ENCODE results near the gene DPP10. TPM values are rescaled to one million over a fixed set of nuclear protein-coding genes. Genes with fewer than 3 reads are reported as not detected.

The DPP10 gene
- total and polyA plus RNA-seq, 9 donors, result 0.12 to 5.9 (median 0.64) TPM; not detected in 3

- Histone ChIP-seq H3K27me3 (no peaks in the 10 kb centered on the region), H3K4me3 (no peak overlapping the region), H3K4me1 (ENCODE audit: insufficient read depth) (no peaks in the 10 kb centered on the region), H3K9me3 (no peaks in the 10 kb centered on the region), H3K36me3 (no peaks in the 10 kb centered on the region), H3K27ac (no peak overlapping the region)
- 37 to 47% (median 41%) methylated on average over 2 of the region's 2 CpGs for whole genome bisulfite sequencing, 3 donors
- intact Hi-C loops (cut with DNase I), result no loop called here
- TF ChIP-seq EP300 (IDR thresholded peaks at IDR 0.05) (no peak), POLR2A (IDR thresholded peaks at IDR 0.05) (no peak), CTCF (IDR thresholded peaks at IDR 0.05) (no peak)
- DNase-seq, result no peak
Measured at GRCh38 chr2:114450639-114451038, 8.2 kb downstream of the DPP10 start.

GRCh38 chr2:114456566-114456965, 14.1 kb downstream of the DPP10 start:
- DNase-seq, result no peak
- intact Hi-C loops (cut with DNase I), result no loop called here
- 47 to 55% (median 54%) methylated on average over 1 of the region's 1 CpG for WGBS, 3 donors

GRCh38 chr2:114457956-114458355, 15.5 kb downstream of the DPP10 start:
- Histone ChIP-seq H3K9me3 (no peaks in the 10 kb centered on the region), H3K27me3 (no peaks in the 10 kb centered on the region), H3K4me1 (ENCODE audit: insufficient read depth) (no peaks in the 10 kb centered on the region), H3K36me3 (no peaks in the 10 kb centered on the region), H3K4me3 (no peak overlapping the region), H3K27ac (no peak overlapping the region)
- WGBS, 3 donors, result 84 to 91% (median 88%) methylated on average over 2 of the region's 2 CpGs
- intact Hi-C loops (cut with DNase I), result no loop called here
- no peak for TF ChIP-seq CTCF (IDR thresholded peaks at IDR 0.05)
- TF ChIP-seq EP300 (IDR thresholded peaks at IDR 0.05), result no peak
- TF ChIP-seq POLR2A (IDR thresholded peaks at IDR 0.05), result no peak
- no peak for DNase-seq

More at GRCh38 chr2:114456566-114456965, 14.1 kb downstream of the DPP10 start:
- Histone ChIP-seq H3K9me3 (no peaks in the 10 kb centered on the region), H3K27me3 (no peaks in the 10 kb centered on the region), H3K27ac (no peak overlapping the region), H3K36me3 (no peaks in the 10 kb centered on the region), H3K4me3 (no peak overlapping the region), H3K4me1 (ENCODE audit: insufficient read depth) (no peaks in the 10 kb centered on the region)
- TF ChIP-seq CTCF (IDR thresholded peaks at IDR 0.05) (no peak), EP300 (IDR thresholded peaks at IDR 0.05) (no peak), POLR2A (IDR thresholded peaks at IDR 0.05) (no peak)

- TF ChIP-seq POLR2A (IDR thresholded peaks at IDR 0.05), result no peak
- no peak for TF ChIP-seq EP300 (IDR thresholded peaks at IDR 0.05)
- no peak for TF ChIP-seq CTCF (IDR thresholded peaks at IDR 0.05)
- DNase-seq, result no peak
- H3K27ac ChIP-seq, result no peak overlapping the region
- H3K27me3 ChIP-seq, result no peaks in the 10 kb centered on the region
- WGBS, 3 donors, result 63 to 79% (median 67%) methylated on average over 3 of the region's 3 CpGs
- no peaks in the 10 kb centered on the region for H3K36me3 ChIP-seq
- intact Hi-C loops (cut with DNase I), result no loop called here
- H3K4me1 ChIP-seq (ENCODE audit: insufficient read depth), result no peaks in the 10 kb centered on the region
- no peak overlapping the region for H3K4me3 ChIP-seq
- no peaks in the 10 kb centered on the region for H3K9me3 ChIP-seq
Measured at GRCh38 chr2:114461116-114461515, 18.7 kb downstream of the DPP10 start.
